Spinal cord (tissue), 10 donors: ENCODE measurements around the gene FAM131B. TPM values are rescaled to one million over a fixed set of nuclear protein-coding genes. Genes with fewer than 3 reads are reported as not detected.
"Not testable (repeated sequence)": the region's sequence is repeated elsewhere in the genome, so short reads cannot be mapped to it uniquely, and the experiment has no call there.

Source experiments
- DNase-seq, 6 donors: peaks; one replicate each; pipeline versions ENCODE4 v3.0.0 to v3.0.0-alpha.2; 2013 to 2015; ENCODE audit warnings: low spot score in 6 of 6, low read depth in 4 of 6
- H3K27ac ChIP-seq: one replicate; pipeline ENCODE4 v1.5.1; 2013; ENCODE audit warnings: low read depth, low read length, control low read depth
- H3K27me3 ChIP-seq: one replicate; pipeline ENCODE4 v1.6.1; 2013; ENCODE audit warnings: low read length; ENCODE audit not compliant: control insufficient read depth, insufficient read depth
- H3K36me3 ChIP-seq: one replicate; pipeline ENCODE4 v1.6.1; 2013; ENCODE audit warnings: low read length; ENCODE audit not compliant: control insufficient read depth, insufficient read depth
- H3K4me1 ChIP-seq: one replicate; pipeline ENCODE4 v1.6.1; 2013; ENCODE audit warnings: low read length; ENCODE audit not compliant: control insufficient read depth, insufficient read depth
- H3K4me3 ChIP-seq: one replicate; pipeline ENCODE4 v1.5.1; 2013; ENCODE audit warnings: low read depth, low read length, control low read depth
- H3K9me3 ChIP-seq: one replicate; pipeline ENCODE4 v1.6.1; 2013; ENCODE audit warnings: low read length; ENCODE audit not compliant: control insufficient read depth, insufficient read depth
- WGBS: methylation state at CpG from one replicate; pipeline ENCODE4 v1.1.5; 2013; ENCODE audit warnings: missing lambda C conversion rate; ENCODE audit not compliant: insufficient coverage; 5-methylcytosine and 5-hydroxymethylcytosine counted together
- polyA plus RNA-seq, 2 donors: library from polyadenylated mRNA; unstranded; fragments of 120-200 nt; gene quantifications; one replicate each; pipeline ENCODE4 v1.2.1, GENCODE V29; 2013; ENCODE audit not compliant: insufficient read length in 2 of 2
- total RNA-seq, 2 donors: library from RNA; depleted of rRNA in 1 of 2; stranded (reverse); fragments of 120-200 nt in 1 of 2; fragments of >200 nt in 1 of 2; gene quantifications; one replicate each; pipeline versions ENCODE4 v1.2.3 to v1.2.4, GENCODE V29; 2013 to 2014
- donor health status: healthy.

FAM131B gene
- total and polyA plus RNA-seq, 4 donors, result 26.7 to 112 (median 80.5) TPM

DNA sequence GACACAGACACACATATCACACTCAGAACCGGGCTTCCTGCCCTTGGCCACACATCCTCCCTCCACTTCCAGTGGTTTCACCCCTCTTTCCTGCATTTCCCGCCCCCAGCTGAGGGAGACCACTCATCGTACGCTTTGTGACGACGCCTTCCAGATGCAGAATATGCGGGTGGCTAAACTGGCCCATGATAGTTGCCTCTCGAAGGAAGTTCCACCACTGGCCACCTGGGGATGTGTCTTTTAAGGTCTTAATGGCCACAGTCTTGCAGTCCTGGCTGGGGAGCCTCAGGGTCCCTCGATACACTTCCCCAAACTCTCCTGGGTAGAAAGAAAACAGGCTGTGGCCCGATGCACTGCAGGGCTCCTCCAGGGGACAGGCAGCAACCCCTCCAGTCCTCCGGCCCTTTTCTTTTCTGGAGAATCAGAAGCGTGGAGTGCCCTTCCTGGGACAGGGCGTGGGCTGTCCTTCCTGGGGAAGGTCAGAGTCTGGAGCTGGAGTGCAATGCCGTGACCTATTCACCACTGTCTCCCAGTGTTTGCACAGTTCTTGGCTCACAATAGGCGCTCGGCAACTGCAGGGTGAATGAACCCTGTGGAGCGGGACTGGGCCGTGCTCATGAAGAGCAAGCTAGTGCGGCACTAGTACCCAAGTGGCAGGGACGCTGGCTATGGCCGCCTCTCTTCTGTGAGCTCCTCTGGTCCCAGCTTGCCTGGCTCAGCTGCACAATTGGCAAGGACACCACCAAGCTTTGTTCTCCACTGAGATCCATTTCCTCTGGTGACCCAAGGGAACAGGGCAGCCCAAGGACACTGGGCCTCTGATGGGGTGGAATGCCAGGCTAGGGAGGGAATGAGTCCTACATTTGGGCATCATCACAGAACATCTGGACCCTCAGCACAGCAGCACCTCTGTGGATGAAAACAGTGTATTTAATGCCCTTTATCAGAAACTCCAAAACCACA lies 33.0 kb upstream of the FAM131B start:
- H3K9me3 ChIP-seq, result no peaks in the 10 kb centered on the region
- peaks cover 21% of the 10 kb centered on the region for H3K4me1 ChIP-seq
- H3K27ac ChIP-seq, result no peak overlapping the region
- H3K36me3 ChIP-seq, result peaks cover 42% of the 10 kb centered on the region
- WGBS, result 69% methylated on average over 19 of the region's 21 CpGs
- H3K27me3 ChIP-seq, result no peaks in the 10 kb centered on the region
- DNase-seq, result no peak
- no peak overlapping the region for H3K4me3 ChIP-seq

GRCh38 chr7:143394777-143395176 lies 32.3 kb upstream of the FAM131B start:
- Histone ChIP-seq H3K27me3 (no peaks in the 10 kb centered on the region), H3K36me3 (peaks cover 49% of the 10 kb centered on the region), H3K4me1 (peaks cover 21% of the 10 kb centered on the region), H3K4me3 (no peak overlapping the region), H3K27ac (no peak overlapping the region), H3K9me3 (no peaks in the 10 kb centered on the region)
- no peak for DNase-seq
- 92% methylated on average over 6 of the region's 6 CpGs for WGBS

- Histone ChIP-seq H3K27me3 (no peaks in the 10 kb centered on the region), H3K4me3 (no peak overlapping the region), H3K27ac (no peak overlapping the region), H3K36me3 (peaks cover 56% of the 10 kb centered on the region), H3K4me1 (peaks cover 21% of the 10 kb centered on the region), H3K9me3 (no peaks in the 10 kb centered on the region)
- no peak for DNase-seq
- WGBS, result no CpG with 5 or more reads among the region's 6 CpGs
Observed at GRCh38 chr7:143394068-143394467, 31.6 kb upstream of the FAM131B start.

DNA sequence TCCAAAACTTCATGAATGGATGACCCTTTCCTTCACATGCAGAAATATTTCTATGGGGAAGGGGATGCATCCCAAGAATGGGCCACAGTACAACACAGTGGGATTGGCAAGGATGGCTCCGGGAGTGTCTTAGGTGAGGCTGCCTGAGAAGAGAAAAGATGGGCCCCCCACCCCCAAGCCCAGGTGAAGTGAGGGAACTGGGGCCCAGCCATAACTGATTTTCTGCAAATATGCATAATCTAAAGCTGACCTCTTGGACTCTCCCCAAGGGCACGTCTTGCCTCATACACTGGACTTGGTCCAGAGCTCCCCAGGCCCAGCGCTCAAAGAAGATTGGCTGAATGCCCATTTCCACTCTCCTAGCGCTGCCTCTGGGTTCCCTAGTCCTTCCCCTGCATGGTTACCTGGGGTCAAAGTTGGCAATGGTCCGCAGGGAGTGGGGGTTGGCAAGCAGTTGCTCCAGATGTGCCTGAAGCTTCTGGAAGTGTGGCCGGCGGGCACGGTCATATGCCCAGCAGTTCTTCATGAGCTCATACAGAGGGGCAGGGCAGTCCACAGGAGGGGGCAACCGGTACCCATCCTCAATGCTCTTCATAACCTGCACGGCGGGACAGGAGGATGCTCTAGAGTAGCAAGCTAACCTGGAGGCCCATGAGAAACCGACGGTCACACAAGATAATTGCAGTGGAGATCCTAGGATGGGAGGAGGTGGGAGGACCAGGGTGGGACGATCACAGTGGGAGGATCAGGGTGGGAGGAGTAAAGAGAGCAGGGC lies 30.9 kb upstream of the FAM131B start:
- Histone ChIP-seq H3K9me3 (no peaks in the 10 kb centered on the region), H3K27me3 (no peaks in the 10 kb centered on the region), H3K36me3 (peaks cover 60% of the 10 kb centered on the region), H3K27ac (no peak overlapping the region), H3K4me3 (no peak overlapping the region), H3K4me1 (peaks cover 21% of the 10 kb centered on the region)
- WGBS, result 79% methylated on average over 13 of the region's 14 CpGs
- no peak for DNase-seq

GRCh38 chr7:143392875-143393266 lies 30.4 kb upstream of the FAM131B start:
- peaks cover 21% of the 10 kb centered on the region for H3K4me1 ChIP-seq
- no peak for DNase-seq
- H3K9me3 ChIP-seq, result no peaks in the 10 kb centered on the region
- WGBS, result 95% methylated on average over 3 of the region's 6 CpGs
- H3K36me3 ChIP-seq, result peaks cover 66% of the 10 kb centered on the region
- no peak overlapping the region for H3K27ac ChIP-seq
- no peaks in the 10 kb centered on the region for H3K27me3 ChIP-seq
- no peak overlapping the region for H3K4me3 ChIP-seq

GRCh38 chr7:143392427-143392826 lies 29.9 kb upstream of the FAM131B start:
- peaks cover 24% of the 10 kb centered on the region for H3K4me1 ChIP-seq
- not testable (repeated sequence) for H3K9me3 ChIP-seq, H3K27ac ChIP-seq, H3K27me3 ChIP-seq, H3K4me3 ChIP-seq, DNase-seq
- peaks cover 70% of the 10 kb centered on the region for H3K36me3 ChIP-seq
- 100% methylated on average over 2 of the region's 8 CpGs for WGBS

DNA sequence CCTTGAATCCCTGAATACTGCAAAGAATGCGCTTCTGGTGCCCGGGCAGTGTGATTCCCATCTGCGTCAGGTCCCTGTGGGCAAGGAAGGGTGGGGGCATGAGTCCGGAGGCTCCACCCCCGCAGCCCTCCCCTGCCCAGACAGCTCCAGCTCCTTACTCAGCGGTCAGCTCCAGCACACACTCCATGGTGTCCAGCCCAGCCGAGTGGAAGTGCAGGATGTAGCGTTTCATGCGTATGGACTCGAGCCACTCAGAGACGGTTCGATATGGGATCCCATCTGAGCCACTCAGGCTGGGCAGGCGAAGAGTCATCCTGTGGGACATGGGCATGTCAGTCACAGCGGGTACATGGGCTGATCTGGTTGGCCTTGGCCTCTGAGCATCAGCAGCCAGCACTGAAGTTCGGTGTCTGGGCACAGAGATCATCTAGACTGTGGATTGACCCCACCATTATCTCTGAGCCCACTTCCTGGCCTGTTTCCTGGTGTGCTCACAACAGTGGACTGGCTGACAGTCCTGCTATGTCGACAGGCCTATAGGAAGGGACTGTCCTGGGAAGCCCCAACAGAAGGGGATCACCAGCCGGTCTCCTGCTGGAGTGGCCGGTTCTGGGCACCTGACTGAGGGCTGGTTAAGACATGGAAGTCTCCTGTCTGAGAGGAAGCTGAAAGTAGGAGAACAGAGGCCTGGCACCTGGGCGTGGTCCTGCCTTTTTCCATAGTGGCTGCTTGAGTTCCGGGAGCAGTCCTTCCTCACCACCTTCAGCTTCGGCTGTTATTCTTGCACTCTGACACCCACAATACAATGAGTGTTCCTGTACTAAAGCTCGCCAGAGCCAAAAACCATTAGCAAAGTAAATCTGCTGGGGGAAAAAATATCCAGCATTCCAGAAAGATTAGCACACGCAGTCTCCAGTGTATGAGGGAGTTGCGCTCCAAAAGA lies 29.2 kb upstream of the FAM131B start:
- Histone ChIP-seq H3K36me3 (peaks cover 73% of the 10 kb centered on the region), H3K27ac (peak overlapping the region; percentile 61), H3K9me3 (no peaks in the 10 kb centered on the region), H3K4me1 (peaks cover 28% of the 10 kb centered on the region), H3K4me3 (no peak overlapping the region), H3K27me3 (no peaks in the 10 kb centered on the region)
- 85% methylated on average over 18 of the region's 24 CpGs for WGBS
- peak in 1 of 6 donors; percentile 41 for DNase-seq

- H3K27ac ChIP-seq, result no peak overlapping the region
- WGBS, result 60% methylated on average over 8 of the region's 9 CpGs
- no peaks in the 10 kb centered on the region for H3K27me3 ChIP-seq
- no peak for DNase-seq
- peaks cover 37% of the 10 kb centered on the region for H3K4me1 ChIP-seq
- H3K9me3 ChIP-seq, result no peaks in the 10 kb centered on the region
- H3K36me3 ChIP-seq, result peaks cover 77% of the 10 kb centered on the region
- no peak overlapping the region for H3K4me3 ChIP-seq
Observed at GRCh38 chr7:143390773-143391317, 28.3 kb upstream of the FAM131B start.
